ENCODE results near the gene PRKCB. TPM values are rescaled to one million over a fixed set of nuclear protein-coding genes. Genes with fewer than 3 reads are reported as not detected.

Gene PRKCB
- total and polyA plus RNA-seq, 7 donors, result 0.13 to 1.5 (median 0.83) TPM

- Histone ChIP-seq H3K9me3 (no peaks in the 10 kb centered on the region), H3K36me3 (ENCODE audit: insufficient read depth in 1 of 2, low read depth in 1 of 2) (no peaks in the 10 kb centered on the region), H3K27me3 (ENCODE audit: insufficient read depth in 3 of 3, low read length in 2 of 3) (no peaks in the 10 kb centered on the region), H3K27ac (no peak overlapping the region), H3K4me1 (no peaks in the 10 kb centered on the region), H3K4me3 (no peak overlapping the region)
- TF ChIP-seq, protein P1, sequence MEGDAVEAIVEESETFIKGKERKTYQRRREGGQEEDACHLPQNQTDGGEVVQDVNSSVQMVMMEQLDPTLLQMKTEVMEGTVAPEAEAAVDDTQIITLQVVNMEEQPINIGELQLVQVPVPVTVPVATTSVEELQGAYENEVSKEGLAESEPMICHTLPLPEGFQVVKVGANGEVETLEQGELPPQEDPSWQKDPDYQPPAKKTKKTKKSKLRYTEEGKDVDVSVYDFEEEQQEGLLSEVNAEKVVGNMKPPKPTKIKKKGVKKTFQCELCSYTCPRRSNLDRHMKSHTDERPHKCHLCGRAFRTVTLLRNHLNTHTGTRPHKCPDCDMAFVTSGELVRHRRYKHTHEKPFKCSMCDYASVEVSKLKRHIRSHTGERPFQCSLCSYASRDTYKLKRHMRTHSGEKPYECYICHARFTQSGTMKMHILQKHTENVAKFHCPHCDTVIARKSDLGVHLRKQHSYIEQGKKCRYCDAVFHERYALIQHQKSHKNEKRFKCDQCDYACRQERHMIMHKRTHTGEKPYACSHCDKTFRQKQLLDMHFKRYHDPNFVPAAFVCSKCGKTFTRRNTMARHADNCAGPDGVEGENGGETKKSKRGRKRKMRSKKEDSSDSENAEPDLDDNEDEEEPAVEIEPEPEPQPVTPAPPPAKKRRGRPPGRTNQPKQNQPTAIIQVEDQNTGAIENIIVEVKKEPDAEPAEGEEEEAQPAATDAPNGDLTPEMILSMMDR (IDR thresholded peaks at IDR 0.05), result no peak
- DNase-seq, result no peak
- 79 to 84% (median 80%) methylated on average over 6 of the region's 6 CpGs for WGBS, 3 donors
- ATAC-seq, result no peak
- intact Hi-C loops (cut with DNase I), result no loop called here
These were observed 132.0 kb downstream of the PRKCB start for GRCh38 chr16:23967775-23968174.

DNA sequence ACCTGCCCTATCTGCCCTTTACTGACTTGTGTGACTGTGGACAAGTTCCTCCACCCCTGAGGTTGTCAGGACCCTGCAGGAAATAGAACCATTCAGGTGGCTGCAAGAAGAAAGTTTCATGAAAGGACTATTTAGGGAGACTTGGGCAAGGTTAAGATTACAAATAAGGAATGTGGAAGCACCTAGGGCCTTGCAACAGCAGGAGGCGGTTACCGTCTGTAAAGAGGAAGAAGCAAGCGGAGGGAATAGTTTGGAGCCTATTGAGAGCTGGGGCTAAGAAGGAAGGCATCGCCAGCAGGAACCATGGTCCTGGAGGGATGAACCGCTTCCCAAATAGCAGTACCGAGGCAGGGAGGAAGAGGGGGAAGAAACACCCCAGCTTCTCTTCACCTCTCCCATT lies 132.4 kb downstream of the PRKCB start:
- H3K27ac ChIP-seq, result no peak overlapping the region
- H3K4me3 ChIP-seq, result no peak overlapping the region
- intact Hi-C loops (cut with DNase I), result no loop called here
- WGBS, 3 donors, result 73 to 89% (median 81%) methylated on average over 6 of the region's 6 CpGs
- H3K36me3 ChIP-seq (ENCODE audit: insufficient read depth in 1 of 2, low read depth in 1 of 2), result no peaks in the 10 kb centered on the region
- no peaks in the 10 kb centered on the region for H3K4me1 ChIP-seq
- TF ChIP-seq, protein P1 (IDR thresholded peaks at IDR 0.05), result no peak
- H3K9me3 ChIP-seq, result no peaks in the 10 kb centered on the region
- H3K27me3 ChIP-seq (ENCODE audit: insufficient read depth in 3 of 3, low read length in 2 of 3), result no peaks in the 10 kb centered on the region
- ATAC-seq (no peak), DNase-seq (no peak)

DNA sequence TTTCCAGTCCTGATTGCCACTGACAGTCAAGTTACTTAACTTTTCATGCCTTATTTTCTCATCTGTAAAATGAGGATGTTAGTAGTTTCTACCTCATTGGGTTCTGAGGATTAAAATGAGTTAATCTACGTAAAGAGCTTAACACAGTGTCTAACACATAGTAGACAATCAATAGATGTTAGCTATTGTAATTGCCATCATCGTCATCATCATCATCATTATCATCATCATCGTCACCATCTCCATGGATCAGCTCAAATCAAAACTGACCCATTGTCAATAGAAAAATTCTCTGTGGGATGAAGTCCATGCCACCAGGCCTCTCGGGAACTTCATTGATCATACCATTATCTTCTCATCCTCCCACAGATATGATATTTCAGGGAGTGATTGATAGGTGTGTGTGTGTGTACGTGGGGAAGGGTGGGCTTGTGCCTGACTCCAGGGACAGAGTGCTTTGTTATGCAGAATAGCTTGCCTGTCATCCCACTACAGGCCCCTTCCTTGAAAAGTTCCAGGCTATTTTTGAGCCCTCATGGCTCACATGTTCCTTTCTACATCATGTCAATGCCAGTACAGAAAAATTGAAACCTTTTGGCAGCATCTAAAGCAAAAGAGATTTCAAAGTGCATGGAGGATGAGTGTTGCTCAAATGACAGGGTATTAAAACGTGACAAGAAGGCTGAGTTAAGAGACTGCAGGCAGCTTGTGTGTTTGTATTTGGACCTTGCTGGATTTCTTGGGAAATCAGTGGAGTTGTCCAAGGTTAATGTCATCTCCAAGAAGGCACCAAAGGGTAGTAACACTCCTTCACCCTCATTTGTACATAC lies 133.9 kb downstream of the PRKCB start:
- Histone ChIP-seq H3K36me3 (ENCODE audit: insufficient read depth in 1 of 2, low read depth in 1 of 2) (no peaks in the 10 kb centered on the region), H3K9me3 (no peaks in the 10 kb centered on the region), H3K4me1 (no peaks in the 10 kb centered on the region), H3K4me3 (no peak overlapping the region), H3K27ac (no peak overlapping the region), H3K27me3 (ENCODE audit: insufficient read depth in 3 of 3, low read length in 2 of 3) (no peaks in the 10 kb centered on the region)
- DNase-seq (no peak), ATAC-seq (no peak)
- TF ChIP-seq, protein P1 (IDR thresholded peaks at IDR 0.05), result no peak
- intact Hi-C loops (cut with DNase I), result no loop called here
- WGBS, 3 donors, result 62 to 65% (median 64%) methylated on average over 6 of the region's 6 CpGs

GRCh38 chr16:23974223-23974622 lies 138.4 kb downstream of the PRKCB start:
- H3K27me3 ChIP-seq (ENCODE audit: insufficient read depth in 3 of 3, low read length in 2 of 3), result no peaks in the 10 kb centered on the region
- H3K9me3 ChIP-seq, result no peaks in the 10 kb centered on the region
- DNase-seq (no peak), ATAC-seq (no peak)
- no peak overlapping the region for H3K4me3 ChIP-seq
- no peak overlapping the region for H3K27ac ChIP-seq
- H3K4me1 ChIP-seq, result no peaks in the 10 kb centered on the region
- WGBS, 3 donors, result 13 to 15% (median 13%) methylated on average over 4 of the region's 4 CpGs
- TF ChIP-seq, protein P1 (IDR thresholded peaks at IDR 0.05), result no peak
- H3K36me3 ChIP-seq (ENCODE audit: insufficient read depth in 1 of 2, low read depth in 1 of 2), result no peaks in the 10 kb centered on the region
- intact Hi-C loops (cut with DNase I), result no loop called here

GRCh38 chr16:23975293-23975692 lies 139.5 kb downstream of the PRKCB start:
- Histone ChIP-seq H3K4me3 (no peak overlapping the region), H3K27ac (no peak overlapping the region), H3K36me3 (ENCODE audit: insufficient read depth in 1 of 2, low read depth in 1 of 2) (no peaks in the 10 kb centered on the region), H3K4me1 (no peaks in the 10 kb centered on the region), H3K9me3 (no peaks in the 10 kb centered on the region), H3K27me3 (ENCODE audit: insufficient read depth in 3 of 3, low read length in 2 of 3) (no peaks in the 10 kb centered on the region)
- WGBS, 3 donors, result 86 to 90% (median 89%) methylated on average over 5 of the region's 5 CpGs
- ATAC-seq (no peak), DNase-seq (no peak)
- TF ChIP-seq, protein P1 (IDR thresholded peaks at IDR 0.05), result no peak
- intact Hi-C loops (cut with DNase I), result no loop called here
